NCI-H2107 (cell line): ENCODE results near the gene LINGO3.

ENCODE experiments used
- DNase-seq: peaks from one replicate; lab custom pipeline; 2025; lab: John Stamatoyannopoulos, UW

Gene LINGO3

DNA sequence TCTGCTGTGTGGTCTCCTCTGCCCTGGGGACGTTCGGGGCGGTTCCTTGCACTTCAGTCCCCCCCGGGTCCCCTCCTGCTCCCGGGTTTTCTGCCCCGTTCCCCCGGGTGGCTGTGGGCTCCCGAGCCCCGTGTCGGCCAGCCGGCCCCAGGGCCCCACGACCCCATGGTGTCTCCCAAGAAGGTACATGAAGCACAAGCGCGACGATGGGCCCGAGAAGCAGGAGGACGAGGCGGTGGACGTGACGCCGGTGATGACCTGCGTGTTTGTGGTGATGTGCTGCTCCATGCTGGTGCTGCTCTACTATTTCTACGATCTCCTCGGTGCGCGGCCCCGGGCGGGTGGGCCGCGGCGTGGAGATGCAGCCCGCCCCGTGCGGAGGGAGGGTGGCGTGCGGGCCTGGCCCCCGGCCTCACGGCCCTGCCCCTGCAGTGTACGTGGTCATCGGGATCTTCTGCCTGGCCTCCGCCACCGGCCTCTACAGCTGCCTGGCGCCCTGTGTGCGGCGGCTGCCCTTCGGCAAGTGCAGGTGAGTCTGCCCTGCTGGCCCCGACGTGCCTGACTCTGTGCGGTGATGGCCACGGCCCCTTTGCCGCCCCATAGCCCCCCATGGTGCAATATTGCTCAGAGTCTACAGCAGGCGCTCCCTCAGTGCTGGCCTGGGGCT, 31.8 kb upstream of the LINGO3 start:
- no peak for DNase-seq

DNA sequence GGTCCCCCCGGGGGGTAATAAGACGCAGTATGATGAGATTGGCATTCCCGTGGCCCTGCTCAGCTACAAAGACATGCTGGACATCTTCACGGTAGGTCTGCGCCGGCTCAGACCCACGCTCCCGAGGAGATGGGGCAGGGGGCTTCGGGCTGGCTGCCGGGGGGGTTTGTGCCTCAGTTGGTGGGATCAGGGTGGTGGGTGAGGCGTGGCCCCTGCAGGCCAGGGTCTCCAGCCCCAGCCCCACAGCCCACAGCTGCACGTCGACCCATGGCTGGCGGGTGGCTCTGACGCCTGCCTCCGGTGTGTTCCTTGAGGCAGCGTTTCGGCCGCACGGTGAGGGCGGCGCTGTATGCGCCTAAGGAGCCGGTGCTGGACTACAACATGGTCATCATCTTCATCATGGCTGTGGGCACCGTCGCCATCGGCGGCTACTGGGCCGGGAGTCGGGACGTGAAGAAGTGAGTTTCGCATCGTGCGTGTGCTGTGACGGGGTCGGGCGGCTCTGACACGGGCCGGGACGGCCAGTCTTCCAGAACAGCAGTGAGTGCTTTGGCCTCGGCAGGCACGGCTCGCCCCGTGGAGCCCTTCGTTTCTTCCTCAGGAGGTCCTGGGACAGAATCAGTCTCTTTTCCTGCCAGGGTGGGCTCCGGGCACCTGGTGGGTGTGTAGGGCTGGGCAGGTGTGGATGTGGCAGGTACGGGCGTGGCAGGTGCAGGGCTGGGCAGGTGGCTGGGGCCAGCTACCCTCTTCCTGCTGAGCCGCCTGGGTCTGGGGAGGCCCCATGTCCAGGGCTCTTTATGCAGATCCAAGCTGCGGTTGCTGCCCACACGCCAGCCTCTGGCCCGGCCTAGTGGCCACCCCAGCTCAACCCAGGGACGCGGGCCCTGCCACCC, 31.0 kb upstream of the LINGO3 start:
- DNase-seq, result no peak

DNA sequence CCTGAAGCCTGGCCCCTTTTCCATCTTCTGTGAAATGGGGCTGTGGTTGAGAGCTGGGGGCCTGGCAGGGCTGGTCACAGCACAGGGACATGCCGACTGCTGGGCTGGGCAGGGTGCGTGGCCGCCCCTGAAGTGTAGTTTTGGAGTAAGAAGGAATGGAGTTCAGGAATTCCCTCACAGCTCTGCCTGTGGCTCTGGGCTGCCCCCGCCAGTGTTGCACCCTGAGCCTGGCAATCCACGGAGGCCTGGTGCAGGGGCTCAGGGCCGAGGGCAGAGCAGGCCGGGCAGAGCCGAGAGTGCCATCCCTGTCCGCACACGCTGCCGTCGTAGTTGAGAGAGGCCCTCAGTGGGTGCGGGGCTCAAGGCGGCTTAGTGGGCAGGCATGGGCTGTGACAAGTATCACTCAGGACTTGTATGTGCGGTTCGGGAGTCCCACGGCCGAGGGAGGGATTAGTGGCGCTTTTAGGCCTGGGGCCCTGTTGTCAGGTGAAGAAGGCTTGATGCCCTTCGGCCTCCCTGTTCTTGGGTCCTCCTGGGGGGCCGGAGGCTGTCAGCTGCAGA, 30.2 kb upstream of the LINGO3 start:
- no peak for DNase-seq

DNA sequence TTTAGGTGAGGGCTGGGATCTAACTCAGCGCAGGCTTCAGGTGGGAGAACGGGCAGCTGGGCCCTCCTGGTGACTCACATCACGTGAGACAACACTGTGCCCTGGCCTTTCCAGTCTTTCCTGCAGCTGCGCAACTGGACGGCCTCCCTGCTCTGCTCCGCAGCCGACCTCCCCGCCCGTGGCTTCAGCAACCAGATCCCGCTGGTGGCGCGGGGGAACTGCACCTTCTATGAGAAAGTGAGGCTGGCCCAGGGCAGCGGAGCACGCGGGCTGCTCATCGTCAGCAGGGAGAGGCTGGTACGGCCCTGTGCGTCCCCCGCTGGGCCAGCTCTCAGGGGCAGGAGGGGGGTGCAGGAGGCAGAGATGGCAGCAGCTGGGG, 29.4 kb upstream of the LINGO3 start:
- DNase-seq, result no peak

DNA sequence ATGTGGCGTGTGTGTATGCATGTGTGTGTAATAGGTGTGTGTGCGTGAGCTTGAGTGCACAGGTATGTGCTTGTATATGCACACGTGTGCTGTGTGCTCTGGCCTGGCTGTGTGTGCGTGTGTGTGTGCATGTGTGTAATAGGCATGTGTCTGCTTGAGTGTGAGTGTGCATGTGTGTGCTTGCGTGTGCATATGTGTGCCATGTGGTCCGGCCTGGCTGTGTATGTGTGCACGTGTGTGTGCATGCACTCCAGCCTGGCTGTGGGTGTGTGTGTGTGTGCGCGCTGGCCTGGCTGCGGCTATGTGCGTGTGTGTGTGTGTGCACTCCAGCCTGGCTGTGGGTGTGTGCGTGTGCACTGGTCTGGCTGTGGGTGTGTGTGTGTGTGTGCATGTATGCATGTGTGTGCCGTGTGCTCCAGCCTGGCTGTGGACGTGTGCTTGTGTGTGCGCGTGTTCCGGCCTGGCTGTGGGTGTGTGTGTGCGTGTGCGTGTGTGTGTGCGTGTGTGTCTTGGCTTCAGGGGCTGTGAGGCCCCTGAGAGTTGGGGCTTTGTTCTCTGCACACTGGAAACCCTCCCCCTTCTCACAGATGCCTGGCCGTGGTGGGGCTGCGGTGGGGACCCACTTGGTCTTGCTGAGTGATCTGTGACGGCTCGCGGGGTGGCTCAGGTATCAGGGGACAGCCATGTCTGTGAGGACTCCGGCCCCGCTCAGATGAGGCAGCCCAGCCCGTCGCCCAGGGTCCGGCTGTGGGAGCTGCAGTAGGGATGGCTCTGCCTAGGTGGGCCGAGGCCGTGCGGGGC, 28.8 kb upstream of the LINGO3 start:
- no peak for DNase-seq

DNA sequence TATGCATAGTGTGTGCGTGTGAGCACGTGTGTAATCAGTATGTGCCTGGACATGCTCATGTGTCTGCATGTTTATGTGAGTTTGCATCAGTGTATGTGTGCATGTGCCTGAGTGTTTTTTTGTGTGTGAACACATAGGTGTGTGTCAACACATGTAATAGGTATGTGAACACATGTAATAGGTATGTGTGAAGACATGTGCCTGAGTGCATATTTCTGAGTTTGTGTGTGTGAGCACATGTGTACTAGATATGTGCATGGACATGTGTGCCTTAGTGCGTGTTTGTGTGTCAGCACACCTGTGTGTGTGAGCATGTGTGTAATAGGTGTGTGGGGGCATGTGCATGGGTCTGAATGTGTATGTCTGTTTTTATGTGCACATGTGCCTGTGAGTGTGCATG, 27.9 kb upstream of the LINGO3 start:
- no peak for DNase-seq

DNA sequence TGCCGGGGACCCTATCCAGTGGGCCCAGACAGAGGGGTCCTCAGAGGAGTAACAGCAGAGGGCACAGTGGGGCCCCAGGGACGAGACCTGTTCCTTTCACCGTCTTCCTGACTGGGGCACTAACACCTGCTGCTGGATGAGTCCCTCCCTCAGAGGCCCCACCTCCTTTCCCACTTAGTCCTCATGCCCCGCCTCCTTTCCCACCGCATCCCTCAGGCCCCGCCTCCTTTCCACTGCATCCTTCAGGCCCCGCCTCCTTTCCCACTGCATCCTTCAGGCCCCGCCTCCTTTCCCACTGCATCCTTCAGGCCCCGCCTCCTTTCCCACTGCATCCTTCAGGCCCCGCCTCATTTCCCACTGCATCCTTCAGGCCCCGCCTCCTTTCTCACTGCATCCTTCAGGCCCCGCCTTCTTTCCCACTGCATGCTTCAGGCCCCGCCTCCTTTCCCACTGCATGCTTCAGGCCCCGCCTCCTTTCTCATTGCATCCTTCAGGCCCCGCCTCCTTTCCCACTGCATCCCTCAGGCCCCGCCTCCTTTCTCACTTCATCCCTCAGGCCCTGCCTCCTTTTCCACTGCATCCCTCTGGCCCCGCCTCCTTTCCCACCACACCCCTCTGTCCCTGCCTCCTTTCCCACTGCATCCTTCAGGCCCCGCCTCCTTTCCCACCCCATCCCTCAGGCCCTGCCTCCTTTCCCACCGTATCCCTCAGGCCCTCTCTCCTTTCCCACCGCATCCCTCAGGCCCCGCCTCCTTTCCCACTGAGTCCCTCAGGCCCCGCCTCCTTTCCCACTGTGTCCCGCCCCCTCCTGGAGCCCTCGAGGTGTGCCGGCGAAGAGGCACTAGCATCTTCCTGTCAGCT, 27.3 kb upstream of the LINGO3 start:
- no peak for DNase-seq

DNA sequence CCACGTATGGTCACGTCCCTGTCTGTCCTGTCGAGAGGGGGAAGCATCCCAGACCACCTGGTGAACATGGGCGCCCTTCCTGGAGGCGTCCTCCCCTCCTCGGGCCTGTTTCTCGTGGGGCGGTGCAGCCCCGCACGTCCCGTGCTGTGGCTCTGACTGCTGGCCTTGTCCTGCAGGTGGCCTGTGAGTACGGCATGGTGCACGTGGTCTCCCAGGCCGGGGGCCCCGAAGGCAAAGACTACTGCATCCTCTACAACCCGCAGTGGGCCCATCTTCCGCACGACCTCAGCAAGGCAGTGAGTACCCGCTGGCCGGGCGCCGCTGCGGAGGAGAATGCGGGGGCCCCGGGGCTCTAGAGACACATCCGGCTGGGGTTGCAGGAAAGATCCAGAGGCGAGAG, 26.5 kb upstream of the LINGO3 start:
- no peak for DNase-seq

DNA sequence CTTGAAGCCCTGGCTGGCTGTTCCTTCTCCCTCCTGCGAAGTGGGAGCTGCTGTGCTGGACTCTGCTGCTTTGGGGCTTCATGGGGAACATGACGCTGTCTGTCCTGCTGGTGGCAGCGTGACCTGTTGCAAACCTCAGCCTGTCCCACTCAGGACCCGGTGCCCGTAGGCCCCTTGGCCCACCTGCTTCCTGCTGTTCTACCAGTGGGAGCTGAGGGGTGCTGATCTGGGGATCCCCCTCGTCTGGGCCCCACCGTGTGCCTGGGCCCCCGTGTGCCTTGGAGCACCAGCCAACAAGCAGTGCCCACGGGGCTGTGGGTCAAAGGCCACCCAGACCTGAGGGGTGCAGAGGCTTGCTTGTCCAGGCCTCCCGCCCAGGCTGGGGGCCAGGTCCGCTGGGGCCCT, 25.9 kb upstream of the LINGO3 start:
- no peak for DNase-seq

DNA sequence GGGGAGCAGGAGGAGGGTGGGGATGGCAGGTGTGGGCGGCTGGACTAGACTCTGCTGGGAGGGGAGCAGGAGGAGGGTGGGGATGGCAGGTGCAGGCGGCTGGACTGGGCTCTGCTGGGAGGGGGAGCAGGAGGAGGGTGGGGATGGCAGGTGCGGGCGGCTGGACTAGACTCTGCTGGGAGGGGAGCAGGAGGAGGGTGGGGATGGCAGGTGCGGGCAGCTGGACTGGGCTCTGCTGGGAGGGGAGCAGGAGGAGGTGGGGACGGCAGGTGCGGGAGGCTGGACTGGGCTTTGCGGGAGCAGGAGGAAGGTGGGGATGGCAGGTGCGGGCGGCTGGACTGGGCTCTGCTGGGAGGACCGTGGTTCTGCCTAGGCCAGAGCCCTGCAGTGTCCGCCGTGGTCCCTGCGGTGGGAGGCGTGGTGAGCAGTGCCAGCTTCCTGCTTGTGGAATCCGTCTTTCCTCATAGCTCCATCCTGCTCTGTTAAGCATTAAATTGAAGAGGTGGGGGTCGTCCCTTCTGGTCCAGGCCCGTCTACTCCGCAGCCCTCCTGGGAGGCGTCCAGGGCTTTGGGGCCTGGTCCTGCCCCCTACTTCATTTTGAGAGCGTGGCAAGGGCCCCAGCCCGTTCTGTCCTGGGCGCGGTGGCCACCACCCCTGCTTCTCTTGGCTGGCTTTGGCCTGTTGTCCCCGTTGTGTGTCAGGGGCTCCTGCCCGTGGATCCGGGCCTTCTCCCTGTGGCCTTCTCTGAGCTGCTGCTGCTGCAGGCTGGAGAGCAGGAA, 25.3 kb upstream of the LINGO3 start:
- DNase-seq, result peak; percentile 82

DNA sequence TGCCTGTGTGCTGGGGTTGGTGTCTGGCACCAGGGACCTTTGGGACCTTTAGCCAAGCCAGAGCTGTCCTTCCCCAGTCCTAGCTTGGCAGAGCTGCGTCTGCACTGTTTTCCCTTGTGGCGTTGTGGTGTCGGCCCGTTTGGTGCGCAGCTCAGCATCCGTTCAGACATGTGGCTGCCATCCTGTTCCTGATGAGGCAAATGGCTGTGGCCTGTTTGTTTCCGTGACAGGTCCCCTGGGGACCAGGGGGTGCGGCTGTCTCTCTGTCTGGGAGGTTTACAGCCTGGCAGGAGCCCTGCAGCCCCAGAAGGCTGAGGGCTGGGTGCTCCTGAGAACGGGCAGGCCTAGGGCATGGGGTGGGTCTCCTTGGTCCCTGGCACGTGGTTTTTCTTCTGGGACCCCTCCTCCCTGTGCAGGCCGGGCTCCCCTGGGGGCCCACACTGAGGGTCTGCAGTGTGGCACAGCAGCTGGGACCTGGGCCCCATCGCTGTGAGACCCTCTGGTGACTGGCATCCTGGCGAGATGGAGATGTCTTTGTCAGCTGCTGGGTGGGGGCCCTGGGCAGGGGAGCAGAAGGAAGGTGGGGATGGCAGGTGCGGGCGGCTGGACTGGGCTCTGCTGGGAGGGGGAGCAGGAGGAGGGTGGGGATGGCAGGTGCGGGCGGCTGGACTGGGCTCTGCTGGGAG, 24.5 kb upstream of the LINGO3 start:
- no peak for DNase-seq

DNA sequence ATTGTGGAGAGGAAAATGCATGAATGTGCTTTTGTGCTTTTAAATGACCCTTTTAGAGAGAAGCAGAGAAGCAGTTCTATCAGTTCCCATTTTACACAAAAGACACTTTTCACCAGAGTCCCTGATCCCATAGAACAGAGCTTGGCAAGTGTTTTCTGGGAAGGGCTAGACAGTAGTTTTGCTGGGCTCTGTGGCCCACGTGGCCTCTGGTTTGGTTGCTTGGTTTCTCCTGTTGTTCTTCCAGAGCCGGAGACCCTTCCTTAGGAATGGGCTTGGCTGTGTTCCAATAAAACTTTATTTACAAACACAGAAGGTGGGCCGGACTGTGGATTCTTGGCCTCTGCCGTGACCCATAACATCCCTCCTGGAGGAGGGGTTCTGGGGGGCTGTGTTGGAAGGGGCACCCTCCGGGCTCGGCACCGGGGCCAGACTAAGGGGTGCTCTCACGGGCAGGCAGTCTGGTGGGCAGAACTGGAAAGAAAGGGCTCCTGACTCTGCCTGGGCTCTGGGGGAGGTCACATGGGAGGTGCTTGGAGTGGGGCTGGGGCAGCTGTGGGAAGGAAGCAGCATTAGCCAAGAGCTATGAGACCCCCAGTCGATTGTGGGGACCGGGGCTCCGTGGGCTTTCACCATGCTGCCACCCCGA, 23.8 kb upstream of the LINGO3 start:
- no peak for DNase-seq

DNA sequence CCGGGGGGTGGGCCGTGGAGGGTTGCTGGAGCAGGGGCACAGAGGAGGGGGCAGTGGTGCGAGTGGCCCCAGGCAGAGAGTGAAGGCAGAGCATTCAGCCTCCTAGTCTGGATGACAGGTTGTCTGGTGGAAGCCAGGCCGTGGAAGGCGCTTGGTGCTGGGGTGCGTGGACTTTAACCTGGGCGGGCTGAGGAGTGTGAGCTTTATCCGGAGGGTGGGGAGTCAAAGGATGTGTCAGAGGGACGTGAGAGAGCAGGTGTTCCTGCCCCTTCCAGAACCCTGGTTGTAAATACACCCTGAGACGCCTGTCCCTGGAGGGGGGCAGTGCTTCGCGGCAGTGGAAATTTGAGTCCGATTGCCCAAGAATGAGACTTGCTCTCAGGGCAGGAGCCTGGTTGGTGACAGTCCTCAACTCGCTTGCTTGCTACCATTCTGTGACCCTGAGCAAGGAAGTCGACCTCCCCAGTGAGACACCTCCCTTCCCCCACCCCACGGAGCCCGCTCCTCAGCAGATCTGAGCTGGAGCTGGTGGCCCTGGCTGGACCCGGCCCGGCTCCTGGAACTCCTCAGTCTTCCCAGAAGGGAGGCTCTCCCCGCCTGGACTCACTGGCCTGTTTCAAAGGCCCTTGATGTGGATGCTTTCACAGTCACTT, 22.8 kb upstream of the LINGO3 start:
- peak; percentile 75 for DNase-seq

DNA sequence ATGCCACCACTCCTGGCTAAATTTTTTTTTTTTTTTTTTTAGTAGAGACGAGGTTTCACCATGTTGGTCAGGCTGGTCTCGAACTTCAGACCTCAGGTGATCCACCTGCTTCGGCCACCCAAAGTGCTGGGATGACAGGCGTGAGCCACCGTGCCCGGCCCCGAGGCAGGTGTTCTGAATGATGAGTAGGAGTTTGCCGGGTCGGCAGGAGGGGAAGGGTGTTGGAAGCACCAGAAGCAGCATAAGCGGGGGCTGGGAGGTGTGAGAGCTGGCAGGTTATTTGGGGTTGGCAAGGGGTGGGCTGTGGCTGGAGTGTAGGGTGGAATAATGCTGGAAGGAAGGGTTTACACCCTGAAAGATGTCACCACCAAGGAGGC, 22.3 kb upstream of the LINGO3 start:
- no peak for DNase-seq

DNA sequence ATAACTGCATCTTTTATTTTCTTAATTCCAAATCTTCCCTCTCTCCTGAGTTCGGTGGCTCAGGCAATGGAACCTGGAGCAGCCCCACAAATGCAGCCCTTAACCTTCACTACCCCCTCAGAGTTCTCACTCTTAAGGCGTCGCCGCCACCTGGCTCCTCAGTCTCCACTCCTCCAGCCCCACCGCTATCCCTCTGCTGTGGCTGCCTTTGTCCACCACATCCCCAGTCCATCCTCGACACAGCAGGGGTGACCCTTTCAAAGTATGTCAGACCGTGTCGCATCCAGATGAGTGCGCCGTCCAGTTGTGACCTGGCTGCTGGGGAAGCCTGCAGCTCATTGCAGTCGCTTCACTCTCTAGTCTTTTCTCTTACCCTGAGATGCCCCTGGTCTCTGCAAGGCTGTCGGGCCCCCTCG, 21.6 kb upstream of the LINGO3 start:
- no peak for DNase-seq

DNA sequence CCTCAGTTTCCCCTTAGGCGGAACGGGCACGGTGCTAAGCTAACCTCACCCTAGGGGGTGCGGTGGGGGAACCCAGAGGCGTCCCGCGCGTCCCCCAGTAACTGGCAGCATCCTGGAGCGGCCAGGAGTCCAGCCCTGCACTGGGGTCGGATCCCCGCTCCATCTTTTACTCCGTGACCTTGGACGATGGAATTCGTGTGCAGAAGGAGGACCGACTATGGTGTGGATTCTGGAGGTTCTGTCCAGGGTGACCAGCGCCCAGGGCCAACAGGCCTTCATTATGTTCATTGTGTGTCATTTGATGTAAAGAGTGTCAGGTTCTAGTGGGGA, 21.2 kb upstream of the LINGO3 start:
- DNase-seq, result no peak

DNA sequence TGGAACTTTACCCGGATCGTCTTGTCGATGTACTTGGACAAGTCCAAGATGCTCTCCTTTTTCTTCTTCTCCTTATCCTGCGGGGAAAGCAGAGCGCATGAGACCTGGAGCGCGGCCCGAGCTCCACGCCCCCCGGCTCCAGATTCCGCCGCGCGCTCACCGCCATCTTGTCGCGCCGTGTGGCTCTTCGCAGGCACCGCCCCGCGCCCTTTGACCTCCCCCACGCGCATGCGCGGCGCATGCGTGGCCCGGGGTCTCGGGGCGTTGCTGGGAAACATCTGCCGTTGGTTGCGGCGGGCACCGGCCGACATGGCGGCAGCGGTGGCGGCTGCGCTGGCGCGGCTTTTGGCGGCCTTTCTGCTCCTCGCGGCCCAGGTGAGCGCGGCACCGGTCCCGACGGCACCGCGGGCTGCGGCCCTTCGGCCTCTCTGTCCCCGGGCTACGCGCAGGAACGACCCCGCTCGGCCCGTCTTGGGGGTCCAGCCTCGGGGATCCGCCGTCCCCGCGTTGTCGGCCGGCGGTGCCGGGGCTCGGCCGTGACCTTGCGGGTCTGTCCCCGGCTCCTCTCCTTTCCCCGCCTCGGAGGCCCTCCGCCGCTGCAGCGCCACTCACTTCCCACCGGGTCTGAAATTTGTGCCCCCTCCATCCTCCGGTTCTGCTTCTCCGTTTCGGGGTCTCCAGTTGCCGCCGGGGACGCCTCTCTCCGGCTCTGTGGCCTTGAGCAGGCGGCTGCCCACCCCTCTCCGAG, 20.6 kb upstream of the LINGO3 start, which contains the start of the genes LSM7 and SPPL2B:
Gene LSM7 (minus strand): TSS at position 186 of the 748 bp plus-strand sequence. CDS start 20 bp downstream, at position 166.
Gene SPPL2B (plus strand): TSS at position 284 of the 748 bp plus-strand sequence. CDS start 26 bp downstream, at position 310.
- DNase-seq, result peak; percentile 71

DNA sequence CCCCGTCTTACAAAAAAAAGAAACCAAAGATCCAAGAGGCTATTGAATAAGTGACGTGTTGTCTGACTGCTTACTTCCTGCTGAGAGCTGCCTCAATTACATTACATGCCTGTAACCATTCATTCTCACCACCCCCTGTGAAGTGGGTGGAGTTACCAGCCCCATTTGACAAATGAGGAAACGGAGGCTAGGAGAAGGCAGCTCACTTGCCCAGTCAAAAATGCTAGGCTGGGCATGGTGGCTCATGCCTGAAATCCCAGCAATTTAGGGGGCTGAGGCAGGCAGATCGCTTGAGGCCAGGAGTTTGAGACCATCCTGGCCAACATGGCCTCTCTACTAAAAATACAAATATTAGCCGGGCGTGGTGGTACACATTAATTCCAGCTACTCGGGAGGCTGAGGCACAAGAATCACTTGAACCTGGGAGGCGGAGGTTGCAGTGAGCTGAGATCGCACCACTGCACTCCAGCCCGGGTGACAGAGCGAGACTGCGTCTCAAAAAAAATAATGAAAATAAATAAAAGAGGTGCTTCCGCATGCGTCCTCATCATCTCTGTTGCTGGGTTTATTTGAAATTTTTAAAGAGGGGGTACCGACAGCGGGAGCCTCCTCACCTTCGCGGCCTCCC, 19.9 kb upstream of the LINGO3 start:
- DNase-seq, result no peak
